ENCODE data around the gene LRP3.

LRP3 gene

GRCh38 chr19:33251076-33251475, 56.9 kb downstream of the LRP3 start:
- FAIRE-seq, result no peak
- no peak for DNase-seq (ENCODE audit: insufficient read length, low spot score)

- DNase-seq (ENCODE audit: insufficient read length, low spot score) (no peak), FAIRE-seq (no peak)
Observed at GRCh38 chr19:33251526-33252090, 57.5 kb downstream of the LRP3 start.

DNA sequence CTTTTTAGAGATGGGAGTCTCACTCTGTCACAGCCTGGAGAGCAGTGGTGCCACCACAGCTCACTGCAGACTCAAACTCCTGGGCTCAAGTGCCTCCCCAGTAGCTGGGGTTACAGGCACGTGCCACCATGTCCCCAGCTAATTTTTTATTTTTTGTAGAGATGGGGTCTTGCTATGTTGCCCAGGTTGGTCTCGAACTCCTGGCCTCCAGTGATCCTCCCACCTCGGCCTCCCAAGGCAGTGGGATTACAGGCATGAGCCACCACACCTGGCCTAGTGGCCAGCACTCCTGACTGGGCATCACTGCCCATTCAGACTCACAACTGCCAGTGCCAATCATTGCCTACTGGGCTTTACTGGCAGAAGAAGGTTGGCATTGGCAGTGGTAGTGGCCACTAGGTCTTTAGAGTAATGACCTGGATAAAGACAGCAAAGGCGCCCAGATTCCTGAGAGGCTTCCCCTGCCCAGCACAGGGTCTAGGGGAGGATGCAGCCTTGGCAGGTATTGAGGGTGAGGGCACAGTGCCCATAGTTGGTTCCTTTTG, 58.4 kb downstream of the LRP3 start:
- no peak for FAIRE-seq

GRCh38 chr19:33252971-33253370, 58.8 kb downstream of the LRP3 start:
- DNase-seq (ENCODE audit: insufficient read length, low spot score) (no peak), FAIRE-seq (no peak)

More for the DNA sequence above, 58.4 kb downstream of the LRP3 start:
- DNase-seq (ENCODE audit: insufficient read length, low spot score), result no peak

DNA sequence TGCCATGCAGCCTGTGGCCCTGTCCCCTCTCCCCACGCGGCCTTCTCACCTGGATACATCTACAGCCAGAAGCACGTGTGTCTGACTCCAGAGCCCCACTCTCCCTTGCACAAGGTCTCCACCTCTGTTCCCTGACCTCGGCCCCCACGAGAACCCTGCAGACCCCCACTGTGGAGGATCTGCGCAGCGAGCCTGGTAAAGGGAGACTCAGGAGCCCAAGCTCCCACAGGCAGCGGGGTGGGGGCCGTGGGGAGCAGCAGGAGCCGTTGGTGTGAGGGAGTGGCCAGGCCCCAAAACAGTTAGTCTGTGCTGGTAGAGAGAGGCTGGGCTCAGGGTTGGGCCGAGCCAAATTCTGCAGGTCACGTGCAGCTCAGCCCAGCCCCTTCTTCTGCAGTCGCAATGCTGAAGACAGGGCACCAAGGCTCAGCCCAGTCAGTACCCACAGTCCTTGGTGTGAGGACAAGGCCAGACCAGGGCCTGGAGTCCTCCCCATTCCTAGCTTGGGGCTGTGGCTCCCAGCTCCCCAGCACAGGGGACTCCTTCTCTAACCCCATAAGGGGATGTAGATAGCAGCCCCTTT, 60.2 kb downstream of the LRP3 start:
- no peak for DNase-seq (ENCODE audit: insufficient read length, low spot score)
- no peak for FAIRE-seq

- DNase-seq (ENCODE audit: insufficient read length, low spot score) (no peak), FAIRE-seq (no peak)
Observed at GRCh38 chr19:33255781-33256180, 61.7 kb downstream of the LRP3 start.

GRCh38 chr19:33256261-33256660, 62.1 kb downstream of the LRP3 start:
- no peak for FAIRE-seq
- no peak for DNase-seq (ENCODE audit: insufficient read length, low spot score)

DNA sequence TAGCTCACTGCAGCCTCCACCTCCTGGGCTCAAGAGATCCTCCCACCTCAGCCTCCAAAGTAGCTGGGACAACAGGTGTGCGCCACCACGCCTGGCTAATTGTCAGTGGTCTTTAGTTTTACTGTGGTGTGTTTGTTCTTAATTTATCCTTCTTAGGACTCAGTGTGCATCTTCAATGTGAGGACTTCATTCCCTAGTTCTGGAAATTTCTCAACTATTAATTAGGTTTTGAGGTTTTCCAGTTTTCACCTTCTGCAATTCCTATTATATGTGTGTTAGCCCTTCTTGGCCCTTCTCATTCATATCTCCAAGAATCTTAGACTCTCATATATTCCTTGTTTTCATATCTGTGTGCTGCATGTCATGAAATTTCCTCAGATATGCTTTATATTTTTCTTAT, 63.7 kb downstream of the LRP3 start:
- DNase-seq (ENCODE audit: insufficient read length, low spot score), result no peak
- no peak for FAIRE-seq
